Epithelial cell of esophagus (primary cell): ENCODE measurements around the gene SLC4A8.
A peak's percentile ranks its signal among the peaks of the same experiment; 100 is the strongest.

Experiments used
- DNase-seq: peaks from one replicate; pipeline ENCODE4 v3.0.0; 2010; ENCODE audit warnings: low read depth
- H3K4me3 ChIP-seq: 2 replicates; pipeline ENCODE4 v1.5.1; 2011; ENCODE audit warnings: mild to moderate bottlenecking, low read length, control low read depth
- TF ChIP-seq, protein P1 (sequence below): IDR thresholded peaks from 2 replicates; pipeline ENCODE4 v1.5.1; 2011; ENCODE audit warnings: low read depth, mild to moderate bottlenecking, low read length, control low read depth, inconsistent platforms; ENCODE audit not compliant: insufficient read depth; ENCODE audit errors: missing control alignments

SLC4A8 gene

DNA sequence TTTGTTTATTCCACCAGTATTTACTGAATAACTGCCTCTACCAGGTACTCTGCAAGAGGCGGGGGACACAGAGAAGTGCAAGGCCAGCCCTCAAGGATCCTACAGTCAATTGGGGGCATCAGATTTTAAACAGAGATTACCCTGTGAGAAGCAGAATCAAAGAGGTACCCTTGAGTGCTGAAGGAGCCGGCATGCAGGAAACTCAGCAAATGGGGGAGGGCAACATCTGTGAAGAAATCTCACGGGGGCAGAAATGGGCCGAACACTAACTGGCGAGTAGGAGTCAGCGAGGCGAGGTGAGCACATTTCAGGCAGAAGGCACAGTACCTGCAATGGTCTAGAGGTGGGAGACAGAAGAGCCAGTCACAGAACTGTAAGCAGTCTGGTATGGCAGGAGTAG lies 42.5 kb upstream of the SLC4A8 start:
- DNase-seq = no peak
- TF ChIP-seq, protein P1, sequence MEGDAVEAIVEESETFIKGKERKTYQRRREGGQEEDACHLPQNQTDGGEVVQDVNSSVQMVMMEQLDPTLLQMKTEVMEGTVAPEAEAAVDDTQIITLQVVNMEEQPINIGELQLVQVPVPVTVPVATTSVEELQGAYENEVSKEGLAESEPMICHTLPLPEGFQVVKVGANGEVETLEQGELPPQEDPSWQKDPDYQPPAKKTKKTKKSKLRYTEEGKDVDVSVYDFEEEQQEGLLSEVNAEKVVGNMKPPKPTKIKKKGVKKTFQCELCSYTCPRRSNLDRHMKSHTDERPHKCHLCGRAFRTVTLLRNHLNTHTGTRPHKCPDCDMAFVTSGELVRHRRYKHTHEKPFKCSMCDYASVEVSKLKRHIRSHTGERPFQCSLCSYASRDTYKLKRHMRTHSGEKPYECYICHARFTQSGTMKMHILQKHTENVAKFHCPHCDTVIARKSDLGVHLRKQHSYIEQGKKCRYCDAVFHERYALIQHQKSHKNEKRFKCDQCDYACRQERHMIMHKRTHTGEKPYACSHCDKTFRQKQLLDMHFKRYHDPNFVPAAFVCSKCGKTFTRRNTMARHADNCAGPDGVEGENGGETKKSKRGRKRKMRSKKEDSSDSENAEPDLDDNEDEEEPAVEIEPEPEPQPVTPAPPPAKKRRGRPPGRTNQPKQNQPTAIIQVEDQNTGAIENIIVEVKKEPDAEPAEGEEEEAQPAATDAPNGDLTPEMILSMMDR = no peak
- no peak overlapping the region for H3K4me3 ChIP-seq

DNA sequence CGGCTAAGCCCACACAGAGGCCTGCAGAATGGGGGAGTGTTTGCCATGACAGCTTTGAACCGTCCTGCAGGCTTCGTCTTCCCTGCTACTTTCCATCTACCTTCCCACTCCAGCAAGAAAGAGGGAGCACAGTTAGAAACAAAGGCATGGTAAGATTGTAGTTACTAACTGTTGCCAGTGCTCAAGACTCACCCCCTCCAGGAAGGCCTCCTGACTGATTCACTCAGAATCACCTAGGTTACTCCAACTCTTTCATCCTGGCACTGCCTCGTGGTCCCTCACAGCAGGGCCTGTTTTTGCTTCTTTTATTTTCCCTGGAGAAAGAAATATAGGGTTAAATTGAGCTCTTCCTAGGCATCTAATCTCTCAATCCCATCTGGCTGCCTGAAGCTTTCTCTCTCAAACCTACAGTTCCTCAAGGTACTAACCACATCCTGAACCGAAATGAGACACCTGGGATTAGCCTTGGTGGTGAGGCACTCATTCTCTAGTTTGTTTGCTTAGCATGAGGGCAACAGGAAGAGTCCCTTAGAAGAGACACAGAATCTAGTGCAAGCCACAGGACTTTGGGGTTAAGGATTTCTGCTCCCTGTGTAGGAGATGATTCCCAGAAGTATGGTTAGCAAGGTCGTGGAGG lies 41.2 kb upstream of the SLC4A8 start:
- peak; percentile 63 for DNase-seq

DNA sequence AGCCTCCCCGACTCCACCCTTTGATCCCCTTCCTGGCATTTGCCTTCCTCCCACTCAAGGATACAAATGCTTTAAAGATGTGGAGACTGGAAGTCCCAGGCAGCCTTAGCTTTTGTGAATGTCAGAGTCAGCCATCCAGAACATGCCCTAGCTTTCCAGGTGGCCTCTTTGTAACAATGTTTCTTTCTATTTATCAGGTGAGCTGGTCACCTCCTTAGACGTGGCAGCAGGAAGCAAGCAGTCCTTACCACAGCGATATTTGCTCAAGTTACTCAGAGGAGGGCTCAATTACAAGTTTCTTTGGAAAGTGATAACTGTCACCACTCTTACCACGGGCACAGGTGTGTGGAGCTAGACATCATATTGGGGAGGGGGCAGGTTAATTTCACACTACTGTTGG lies 38.3 kb upstream of the SLC4A8 start:
- TF ChIP-seq, protein P1 = no peak

More for the DNA sequence above, 41.2 kb upstream of the SLC4A8 start:
- H3K4me3 ChIP-seq = no peak overlapping the region
- TF ChIP-seq, protein P1 = no peak

DNA sequence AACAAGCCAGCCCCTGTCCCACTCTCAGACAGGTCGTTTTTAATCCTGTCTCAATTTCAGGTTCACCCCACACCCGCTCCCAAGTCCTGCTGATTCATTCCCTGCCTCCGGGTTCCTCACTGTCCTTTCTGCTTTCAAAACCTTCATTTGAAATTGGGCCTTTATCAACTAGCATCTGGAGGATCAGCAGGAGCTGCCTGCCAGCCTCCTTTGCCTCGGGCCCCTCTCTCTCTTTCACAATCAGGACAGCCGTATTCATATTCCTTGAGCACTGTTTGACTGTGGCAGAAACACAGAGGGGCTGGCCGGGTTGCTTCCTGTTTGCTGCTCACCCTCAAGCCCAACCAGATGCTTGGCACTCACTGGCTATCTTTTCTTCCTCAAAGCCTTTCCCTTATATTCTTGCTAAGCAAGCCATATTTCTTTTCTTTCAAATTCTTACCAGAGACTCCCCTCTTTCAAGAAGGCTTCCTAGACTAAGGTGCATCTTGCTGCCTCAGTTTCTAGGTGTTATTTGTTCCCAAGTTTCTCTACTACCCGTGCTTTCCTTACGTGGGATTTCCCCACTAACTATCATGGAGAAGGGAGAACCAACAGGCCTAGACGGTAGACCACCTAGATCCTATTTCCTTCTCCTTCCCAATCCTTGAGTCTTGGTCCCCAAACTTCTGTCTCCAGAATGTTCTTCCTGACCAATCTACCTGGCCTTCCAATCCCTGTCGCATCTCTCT lies 36.4 kb upstream of the SLC4A8 start:
- TF ChIP-seq, protein P1 = no peak
- DNase-seq = peak; percentile 85
- no peak overlapping the region for H3K4me3 ChIP-seq

More for the DNA sequence above, 38.3 kb upstream of the SLC4A8 start:
- no peak for DNase-seq
- no peak overlapping the region for H3K4me3 ChIP-seq

DNA sequence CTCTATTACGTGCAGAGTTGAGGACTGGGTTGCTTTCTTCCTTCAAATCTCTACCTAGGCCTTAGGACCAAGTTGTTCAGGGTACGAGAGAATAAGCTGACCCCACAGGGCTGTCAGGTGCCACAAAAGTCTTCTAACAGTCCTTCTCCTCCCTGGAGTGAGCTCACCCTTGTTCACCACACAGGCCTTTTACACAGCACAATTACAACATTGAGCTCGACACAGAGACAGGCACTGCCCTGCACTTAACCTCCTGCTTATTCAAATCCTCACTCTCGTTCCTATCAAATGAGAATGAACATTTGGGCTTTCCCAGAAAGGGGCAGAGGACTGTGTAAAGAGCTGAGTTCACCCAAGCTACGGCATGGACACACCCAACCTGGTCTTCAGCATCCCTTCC lies 35.8 kb upstream of the SLC4A8 start:
- H3K4me3 ChIP-seq = no peak overlapping the region

DNA sequence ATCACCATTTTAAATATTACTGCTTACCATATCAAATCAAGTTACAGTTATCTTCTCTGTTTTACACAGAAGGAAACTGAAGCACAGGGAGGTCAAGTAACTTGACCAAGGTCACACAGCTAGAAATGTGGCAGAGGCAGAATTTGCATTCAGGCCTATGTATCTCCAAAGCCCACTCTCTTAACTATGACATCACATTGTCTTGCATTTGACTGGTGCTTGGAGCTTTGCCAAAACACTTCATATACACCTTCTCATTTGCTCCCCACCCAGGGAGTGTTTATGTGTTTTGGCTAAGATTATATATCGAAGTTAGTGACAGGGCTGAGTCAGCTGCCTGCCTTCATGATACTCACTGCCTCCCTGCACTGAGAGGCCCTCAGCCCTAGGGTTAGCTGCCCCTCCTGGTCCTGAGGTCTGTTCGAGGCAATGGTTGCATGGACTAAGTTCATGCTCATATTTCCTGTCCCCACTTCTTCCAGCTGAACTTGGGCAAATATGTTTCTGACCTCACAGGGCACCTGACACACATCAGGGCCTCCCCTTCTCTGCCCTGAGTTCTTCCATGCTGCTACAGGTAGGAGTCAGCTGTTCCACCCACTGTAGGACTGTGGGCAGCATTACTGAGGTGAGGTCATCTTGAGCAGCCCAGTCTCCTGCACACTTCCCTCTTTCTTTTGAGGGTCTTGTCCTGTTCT lies 35.2 kb upstream of the SLC4A8 start:
- peak; percentile 71 for DNase-seq
- TF ChIP-seq, protein P1 = no peak
- H3K4me3 ChIP-seq = no peak overlapping the region

More for the DNA sequence above, 35.8 kb upstream of the SLC4A8 start:
- TF ChIP-seq, protein P1 = no peak
- DNase-seq = no peak
